Epithelial cell of alveolus of lung (primary cell): Measurements from ENCODE around the gene TMC3. TPM values are rescaled to one million over a fixed set of nuclear protein-coding genes. Genes with fewer than 3 reads are reported as not detected.

Experiments
- total RNA-seq: library from RNA; depleted of rRNA; stranded (reverse); fragments of >200 nt; gene quantifications from 2 replicates; pipeline ENCODE4 v1.2.1, GENCODE V29; 2015

The TMC3 gene
- total RNA-seq = not detected in 2 replicates

GRCh38 chr15:81373775-81374395 is at the start of gene TMC3:
Gene TMC3, minus strand, starts transcription at chr15:81374213. Its CDS starts 136 bp downstream, at chr15:81374077.

GRCh38 chr15:81323944-81324881 is 49.8 kb downstream of the TMC3 start, which contains the start of gene STARD5:
Gene STARD5, minus strand, starts transcription at chr15:81324141. Its CDS starts 42 bp downstream, at chr15:81324099.

Other genes with a start within 250 kb of the TMC3 start
- gene CFAP161, start 239.9 kb downstream of the TMC3 start, total RNA-seq = not detected in 2 replicates
- gene IL16, start 177.3 kb downstream of the TMC3 start, total RNA-seq = 2.7 and 3.2 TPM in 2 replicates
- 4.3 and 5.0 TPM in 2 replicates for gene STARD5, start 50.1 kb downstream of the TMC3 start, total RNA-seq